ENCODE results near the gene MYCBP2.

Gene MYCBP2

DNA sequence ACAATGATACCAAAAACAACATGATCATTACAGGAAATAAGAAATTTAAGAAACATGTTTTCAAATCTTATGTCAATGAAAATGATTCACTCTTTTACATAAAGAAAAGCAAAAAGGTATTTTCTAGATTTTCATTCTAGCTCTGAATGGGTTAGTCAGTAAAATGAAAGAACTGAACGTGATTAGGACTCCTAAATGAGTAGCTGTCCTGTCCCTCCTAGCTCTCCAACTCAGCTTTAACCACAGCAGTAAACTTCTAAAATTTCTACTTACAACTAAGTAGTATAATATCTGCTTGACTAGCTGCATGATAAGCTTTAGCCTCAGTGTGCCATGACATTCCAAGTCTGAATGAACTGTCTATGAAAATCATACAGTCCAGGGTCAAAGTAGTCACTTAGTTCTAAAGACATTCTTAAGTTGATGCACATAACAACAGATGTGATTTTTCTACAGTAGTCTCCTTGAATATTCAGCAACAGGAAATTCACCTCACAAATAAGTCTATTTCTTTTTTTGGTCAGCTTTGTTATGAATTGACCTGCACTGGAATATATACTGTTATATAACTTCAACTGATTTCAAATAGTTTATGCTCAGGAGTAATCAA is 136.4 kb downstream of the MYCBP2 start:
- no peak overlapping the region for H3K4me2 ChIP-seq (ENCODE audit: low read length)
- no peak for DNase-seq
- no peak overlapping the region for H2BK15ac ChIP-seq (replicated peaks; ENCODE audit: low read depth)
- no peak overlapping the region for H4K8ac ChIP-seq (ENCODE audit: low read depth, low read length)
- no peak overlapping the region for H3K4ac ChIP-seq (ENCODE audit: low read depth, low read length)
- no peaks in the 10 kb centered on the region for H3K36me3 ChIP-seq (ENCODE audit: control insufficient read depth, insufficient read depth, low read length)
- no peak overlapping the region for H3K18ac ChIP-seq (ENCODE audit: low read length)
- no peak overlapping the region for H3K23ac ChIP-seq (ENCODE audit: low read length)
- no peaks in the 10 kb centered on the region for H3K4me1 ChIP-seq (ENCODE audit: control insufficient read depth, low read depth, low read length)
- H3K79me1 ChIP-seq (ENCODE audit: low read length): no peaks in the 10 kb centered on the region
- no peak overlapping the region for H2AK5ac ChIP-seq (ENCODE audit: low read length)
- WGBS (ENCODE audit: extremely low coverage, insufficient coverage, low lambda C conversion rate): no CpG with 5 or more reads among the region's 1 CpG
- H2BK5ac ChIP-seq (ENCODE audit: low read length): no peak overlapping the region
- no peaks in the 10 kb centered on the region for H3K79me2 ChIP-seq (ENCODE audit: control insufficient read depth, insufficient read depth, low read length)
- H3K27ac ChIP-seq (ENCODE audit: low read depth, low read length): no peak overlapping the region
- no peak overlapping the region for H3K4me3 ChIP-seq (ENCODE audit: low read length)
- no peak overlapping the region for H2BK120ac ChIP-seq (ENCODE audit: low read depth, low read length)
- no peak overlapping the region for H3K56ac ChIP-seq (ENCODE audit: low read length)
- no peak overlapping the region for H4K5ac ChIP-seq (ENCODE audit: low read length)
- no peaks in the 10 kb centered on the region for H3K27me3 ChIP-seq (ENCODE audit: insufficient read depth, low read length, poor library complexity)
- no peak overlapping the region for H3K9ac ChIP-seq (ENCODE audit: low read length)

DNA sequence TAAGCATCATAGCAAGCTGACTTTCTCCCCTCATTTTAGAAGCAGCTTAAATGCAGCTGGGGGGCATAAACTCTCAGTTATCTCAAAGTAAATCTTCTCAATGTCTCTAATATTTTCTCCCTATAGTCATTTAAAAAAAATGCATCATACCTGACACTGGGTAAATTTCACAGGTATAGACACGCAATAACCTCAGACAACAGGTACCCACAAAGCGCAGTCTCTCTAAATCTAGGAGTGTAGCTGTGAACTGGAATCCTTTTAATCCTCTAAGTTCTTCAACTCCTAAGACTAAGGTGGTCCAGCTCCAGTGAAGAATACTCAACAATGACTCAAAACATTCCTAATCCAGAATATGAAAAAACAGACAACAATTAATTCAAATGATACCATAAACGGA is 141.2 kb downstream of the MYCBP2 start:
- no peak overlapping the region for H3K23ac ChIP-seq (ENCODE audit: low read length)
- WGBS (ENCODE audit: extremely low coverage, insufficient coverage, low lambda C conversion rate): no CpG with 5 or more reads among the region's 3 CpGs

DNA sequence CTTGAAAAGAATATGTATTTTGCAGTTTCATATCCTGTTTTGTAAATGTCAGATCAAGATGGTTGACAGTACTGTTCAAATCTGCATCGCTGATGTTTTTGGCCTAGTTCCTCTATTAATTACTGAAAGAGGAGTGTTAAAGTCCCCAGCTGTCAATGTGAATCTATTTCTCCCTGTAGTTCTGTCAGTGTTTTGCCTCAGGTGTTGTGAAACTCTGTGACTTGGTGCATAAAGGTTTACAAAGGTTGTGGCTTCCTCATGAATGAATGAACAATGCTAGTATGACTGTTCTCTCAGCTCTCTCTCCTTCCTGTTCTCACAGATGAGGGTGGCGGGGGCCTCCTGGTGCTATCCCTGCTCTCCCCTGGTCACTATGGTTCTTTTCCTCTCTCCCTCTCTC is 142.4 kb downstream of the MYCBP2 start:
- Histone ChIP-seq H3K79me2 (ENCODE audit: control insufficient read depth, insufficient read depth, low read length) (no peaks in the 10 kb centered on the region), H3K4me1 (ENCODE audit: control insufficient read depth, low read depth, low read length) (no peaks in the 10 kb centered on the region), H3K36me3 (ENCODE audit: control insufficient read depth, insufficient read depth, low read length) (no peaks in the 10 kb centered on the region), H3K27ac (ENCODE audit: low read depth, low read length) (no peak overlapping the region), H3K79me1 (ENCODE audit: low read length) (no peaks in the 10 kb centered on the region), H3K4me2 (ENCODE audit: low read length) (no peak overlapping the region), H3K18ac (ENCODE audit: low read length) (no peak overlapping the region), H4K8ac (ENCODE audit: low read depth, low read length) (no peak overlapping the region), H2AK5ac (ENCODE audit: low read length) (no peak overlapping the region), H3K9ac (ENCODE audit: low read length) (no peak overlapping the region), H3K4me3 (ENCODE audit: low read length) (no peak overlapping the region), H3K23ac (ENCODE audit: low read length) (no peak overlapping the region), H2BK5ac (ENCODE audit: low read length) (no peak overlapping the region), H2BK120ac (ENCODE audit: low read depth, low read length) (no peak overlapping the region), H4K5ac (ENCODE audit: low read length) (no peak overlapping the region), H3K56ac (ENCODE audit: low read length) (no peak overlapping the region), H3K4ac (ENCODE audit: low read depth, low read length) (no peak overlapping the region), H3K27me3 (ENCODE audit: insufficient read depth, low read length, poor library complexity) (no peaks in the 10 kb centered on the region), H2BK15ac (replicated peaks; ENCODE audit: low read depth) (no peak overlapping the region)
- no peak for DNase-seq
- no CpG with 5 or more reads among the region's 2 CpGs for WGBS (ENCODE audit: extremely low coverage, insufficient coverage, low lambda C conversion rate)

More for the DNA sequence above, 141.2 kb downstream of the MYCBP2 start:
- no peak for DNase-seq
- Histone ChIP-seq H3K79me1 (ENCODE audit: low read length) (no peaks in the 10 kb centered on the region), H3K36me3 (ENCODE audit: control insufficient read depth, insufficient read depth, low read length) (no peaks in the 10 kb centered on the region), H4K5ac (ENCODE audit: low read length) (no peak overlapping the region), H2AK5ac (ENCODE audit: low read length) (no peak overlapping the region), H3K27ac (ENCODE audit: low read depth, low read length) (no peak overlapping the region), H3K4me2 (ENCODE audit: low read length) (no peak overlapping the region), H3K4ac (ENCODE audit: low read depth, low read length) (no peak overlapping the region), H2BK15ac (replicated peaks; ENCODE audit: low read depth) (no peak overlapping the region), H2BK120ac (ENCODE audit: low read depth, low read length) (no peak overlapping the region), H2BK5ac (ENCODE audit: low read length) (no peak overlapping the region), H3K27me3 (ENCODE audit: insufficient read depth, low read length, poor library complexity) (no peaks in the 10 kb centered on the region), H3K18ac (ENCODE audit: low read length) (no peak overlapping the region), H4K8ac (ENCODE audit: low read depth, low read length) (no peak overlapping the region), H3K9ac (ENCODE audit: low read length) (no peak overlapping the region), H3K79me2 (ENCODE audit: control insufficient read depth, insufficient read depth, low read length) (no peaks in the 10 kb centered on the region), H3K4me1 (ENCODE audit: control insufficient read depth, low read depth, low read length) (no peaks in the 10 kb centered on the region), H3K56ac (ENCODE audit: low read length) (no peak overlapping the region), H3K4me3 (ENCODE audit: low read length) (no peak overlapping the region)

DNA sequence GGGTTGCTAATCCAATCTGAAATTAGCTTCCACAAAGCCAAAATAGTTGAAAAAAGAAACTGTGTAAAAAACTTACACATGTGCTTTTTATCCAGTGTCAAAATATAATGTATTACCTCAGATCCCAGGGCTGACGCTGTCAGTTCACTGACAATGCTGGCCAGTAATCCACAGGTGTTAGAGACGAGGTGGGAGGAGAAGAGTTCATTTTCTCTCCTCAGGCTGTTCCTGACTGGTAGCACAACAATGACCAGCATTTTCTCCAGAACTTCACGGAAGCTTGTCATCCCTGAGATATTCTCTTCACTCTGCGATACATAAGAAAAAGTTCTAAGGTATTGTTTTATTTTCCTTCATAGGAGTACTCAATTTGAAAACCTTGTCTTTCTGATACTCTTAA is 146.9 kb downstream of the MYCBP2 start:
- no CpG with 5 or more reads among the region's 4 CpGs for WGBS (ENCODE audit: extremely low coverage, insufficient coverage, low lambda C conversion rate)
- H3K4me1 ChIP-seq (ENCODE audit: control insufficient read depth, low read depth, low read length): no peaks in the 10 kb centered on the region
- H2AK5ac ChIP-seq (ENCODE audit: low read length): no peak overlapping the region
- H2BK15ac ChIP-seq (replicated peaks; ENCODE audit: low read depth): no peak overlapping the region
- H3K56ac ChIP-seq (ENCODE audit: low read length): no peak overlapping the region
- H3K4me3 ChIP-seq (ENCODE audit: low read length): no peak overlapping the region
- H3K4ac ChIP-seq (ENCODE audit: low read depth, low read length): no peak overlapping the region
- H2BK120ac ChIP-seq (ENCODE audit: low read depth, low read length): no peak overlapping the region
- no peak overlapping the region for H2BK5ac ChIP-seq (ENCODE audit: low read length)
- no peak overlapping the region for H3K4me2 ChIP-seq (ENCODE audit: low read length)
- H3K79me1 ChIP-seq (ENCODE audit: low read length): no peaks in the 10 kb centered on the region
- H3K27ac ChIP-seq (ENCODE audit: low read depth, low read length): no peak overlapping the region
- no peak overlapping the region for H3K9ac ChIP-seq (ENCODE audit: low read length)
- no peak overlapping the region for H3K18ac ChIP-seq (ENCODE audit: low read length)
- H4K8ac ChIP-seq (ENCODE audit: low read depth, low read length): no peak overlapping the region
- no peak overlapping the region for H4K5ac ChIP-seq (ENCODE audit: low read length)
- no peak overlapping the region for H3K23ac ChIP-seq (ENCODE audit: low read length)
- no peaks in the 10 kb centered on the region for H3K36me3 ChIP-seq (ENCODE audit: control insufficient read depth, insufficient read depth, low read length)
- peak; percentile 3 for DNase-seq
- no peaks in the 10 kb centered on the region for H3K27me3 ChIP-seq (ENCODE audit: insufficient read depth, low read length, poor library complexity)
- no peaks in the 10 kb centered on the region for H3K79me2 ChIP-seq (ENCODE audit: control insufficient read depth, insufficient read depth, low read length)

DNA sequence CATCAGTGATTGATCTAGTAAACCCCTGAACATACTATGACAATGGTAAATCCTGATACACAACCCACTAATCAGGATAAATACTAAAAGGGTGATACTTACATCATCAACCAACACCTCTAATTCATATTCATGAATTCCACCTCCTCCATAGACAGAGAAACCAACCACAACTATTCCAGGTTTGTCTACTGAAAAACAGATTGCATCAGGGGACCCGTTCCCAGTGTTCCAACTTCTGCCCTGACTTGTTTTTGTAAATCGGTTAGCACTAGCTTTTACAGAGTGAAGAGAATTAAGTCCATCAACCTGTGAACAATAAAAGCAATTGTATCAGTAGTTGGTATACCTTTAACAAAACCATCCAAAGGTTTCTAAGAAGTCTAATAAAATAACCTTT is 149.2 kb downstream of the MYCBP2 start:
- no peak for DNase-seq
- Histone ChIP-seq H4K5ac (ENCODE audit: low read length) (no peak overlapping the region), H3K36me3 (ENCODE audit: control insufficient read depth, insufficient read depth, low read length) (no peaks in the 10 kb centered on the region), H3K79me2 (ENCODE audit: control insufficient read depth, insufficient read depth, low read length) (no peaks in the 10 kb centered on the region), H3K4me2 (ENCODE audit: low read length) (no peak overlapping the region), H3K18ac (ENCODE audit: low read length) (no peak overlapping the region), H3K56ac (ENCODE audit: low read length) (no peak overlapping the region), H3K27me3 (ENCODE audit: insufficient read depth, low read length, poor library complexity) (no peaks in the 10 kb centered on the region), H3K4ac (ENCODE audit: low read depth, low read length) (no peak overlapping the region), H3K9ac (ENCODE audit: low read length) (no peak overlapping the region), H3K4me1 (ENCODE audit: control insufficient read depth, low read depth, low read length) (no peaks in the 10 kb centered on the region), H4K8ac (ENCODE audit: low read depth, low read length) (no peak overlapping the region), H3K4me3 (ENCODE audit: low read length) (no peak overlapping the region), H3K23ac (ENCODE audit: low read length) (no peak overlapping the region), H2AK5ac (ENCODE audit: low read length) (no peak overlapping the region), H3K27ac (ENCODE audit: low read depth, low read length) (no peak overlapping the region), H3K79me1 (ENCODE audit: low read length) (no peaks in the 10 kb centered on the region), H2BK120ac (ENCODE audit: low read depth, low read length) (no peak overlapping the region), H2BK5ac (ENCODE audit: low read length) (no peak overlapping the region), H2BK15ac (replicated peaks; ENCODE audit: low read depth) (no peak overlapping the region)
- WGBS (ENCODE audit: extremely low coverage, insufficient coverage, low lambda C conversion rate): no CpG with 5 or more reads among the region's 2 CpGs

DNA sequence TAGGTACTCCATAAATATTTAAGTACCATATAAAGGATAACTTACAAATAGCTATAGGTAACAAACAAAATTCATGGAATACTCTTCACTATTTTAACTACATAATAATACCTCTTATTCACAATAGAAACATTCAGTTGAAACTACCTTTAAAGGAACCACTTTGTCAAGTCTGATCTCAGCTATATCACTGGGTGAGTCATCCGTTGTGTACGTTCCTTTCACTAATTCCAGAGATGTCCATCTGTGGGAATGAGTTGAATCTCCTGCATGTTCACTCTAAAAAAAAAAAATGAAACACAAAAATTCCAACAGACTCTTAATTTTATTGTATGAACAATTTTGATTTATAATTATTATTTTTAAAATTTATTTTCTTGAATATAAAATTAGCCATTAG is 150.5 kb downstream of the MYCBP2 start:
- H3K9ac ChIP-seq (ENCODE audit: low read length): no peak overlapping the region
- H4K5ac ChIP-seq (ENCODE audit: low read length): no peak overlapping the region
- no peak overlapping the region for H3K18ac ChIP-seq (ENCODE audit: low read length)
- DNase-seq: no peak
- H2BK15ac ChIP-seq (replicated peaks; ENCODE audit: low read depth): no peak overlapping the region
- no peak overlapping the region for H3K4ac ChIP-seq (ENCODE audit: low read depth, low read length)
- H3K4me1 ChIP-seq (ENCODE audit: control insufficient read depth, low read depth, low read length): no peaks in the 10 kb centered on the region
- no peaks in the 10 kb centered on the region for H3K79me1 ChIP-seq (ENCODE audit: low read length)
- no peaks in the 10 kb centered on the region for H3K36me3 ChIP-seq (ENCODE audit: control insufficient read depth, insufficient read depth, low read length)
- no peak overlapping the region for H3K4me3 ChIP-seq (ENCODE audit: low read length)
- no peak overlapping the region for H3K23ac ChIP-seq (ENCODE audit: low read length)
- no peaks in the 10 kb centered on the region for H3K27me3 ChIP-seq (ENCODE audit: insufficient read depth, low read length, poor library complexity)
- no peak overlapping the region for H2BK120ac ChIP-seq (ENCODE audit: low read depth, low read length)
- no peak overlapping the region for H4K8ac ChIP-seq (ENCODE audit: low read depth, low read length)
- no peak overlapping the region for H3K56ac ChIP-seq (ENCODE audit: low read length)
- no peak overlapping the region for H3K27ac ChIP-seq (ENCODE audit: low read depth, low read length)
- WGBS (ENCODE audit: extremely low coverage, insufficient coverage, low lambda C conversion rate): no CpG with 5 or more reads among the region's 2 CpGs
- H3K4me2 ChIP-seq (ENCODE audit: low read length): no peak overlapping the region
- H2AK5ac ChIP-seq (ENCODE audit: low read length): no peak overlapping the region
- H2BK5ac ChIP-seq (ENCODE audit: low read length): no peak overlapping the region
- H3K79me2 ChIP-seq (ENCODE audit: control insufficient read depth, insufficient read depth, low read length): no peaks in the 10 kb centered on the region

Measured in mesendoderm (in vitro differentiated cells).